ENCODE data around the gene MORN1. TPM values are rescaled to one million over a fixed set of nuclear protein-coding genes. Genes with fewer than 3 reads are reported as not detected.

The MORN1 gene
- total and polyA plus RNA-seq, 12 donors: 1.2 to 7.6 (median 5.2) TPM

- Histone ChIP-seq H3K36me3 (no peaks in the 10 kb centered on the region), H3K27ac (no peak overlapping the region), H3K4me1 (no peaks in the 10 kb centered on the region), H3K27me3 (peaks cover 6 to 54% (median 34%) of the 10 kb centered on the region in 7 donors), H3K9me3 (no peaks in the 10 kb centered on the region), H3K4me3 (no peak overlapping the region)
- TF ChIP-seq, protein P1, sequence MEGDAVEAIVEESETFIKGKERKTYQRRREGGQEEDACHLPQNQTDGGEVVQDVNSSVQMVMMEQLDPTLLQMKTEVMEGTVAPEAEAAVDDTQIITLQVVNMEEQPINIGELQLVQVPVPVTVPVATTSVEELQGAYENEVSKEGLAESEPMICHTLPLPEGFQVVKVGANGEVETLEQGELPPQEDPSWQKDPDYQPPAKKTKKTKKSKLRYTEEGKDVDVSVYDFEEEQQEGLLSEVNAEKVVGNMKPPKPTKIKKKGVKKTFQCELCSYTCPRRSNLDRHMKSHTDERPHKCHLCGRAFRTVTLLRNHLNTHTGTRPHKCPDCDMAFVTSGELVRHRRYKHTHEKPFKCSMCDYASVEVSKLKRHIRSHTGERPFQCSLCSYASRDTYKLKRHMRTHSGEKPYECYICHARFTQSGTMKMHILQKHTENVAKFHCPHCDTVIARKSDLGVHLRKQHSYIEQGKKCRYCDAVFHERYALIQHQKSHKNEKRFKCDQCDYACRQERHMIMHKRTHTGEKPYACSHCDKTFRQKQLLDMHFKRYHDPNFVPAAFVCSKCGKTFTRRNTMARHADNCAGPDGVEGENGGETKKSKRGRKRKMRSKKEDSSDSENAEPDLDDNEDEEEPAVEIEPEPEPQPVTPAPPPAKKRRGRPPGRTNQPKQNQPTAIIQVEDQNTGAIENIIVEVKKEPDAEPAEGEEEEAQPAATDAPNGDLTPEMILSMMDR (IDR thresholded peaks at IDR 0.05): no peak
- DNase-seq (no peak), ATAC-seq (no peak)
- 73 to 78% methylated on average over 15 of the region's 15 CpGs for WGBS, 2 donors
- intact Hi-C loops (cut with DNase I): no loop called here
These were observed 46.7 kb upstream of the MORN1 start for GRCh38 chr1:2438038-2438437.

DNA sequence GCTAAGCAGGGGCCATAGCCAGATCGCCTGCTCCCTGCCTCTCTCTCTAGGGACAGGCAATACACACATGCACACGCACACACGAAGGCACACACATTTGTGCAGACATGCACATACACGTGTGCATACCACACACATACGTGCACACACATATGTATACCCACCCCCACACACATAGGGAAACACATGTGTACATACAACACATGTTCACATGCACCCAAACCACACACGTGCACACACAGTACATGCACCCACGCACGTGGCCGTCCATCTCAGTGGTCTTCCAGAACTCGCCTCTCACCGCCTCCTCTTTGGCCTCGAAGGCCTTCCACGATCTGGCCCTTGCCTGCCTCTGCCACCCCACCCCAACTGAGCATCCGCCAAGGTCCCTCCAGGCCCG, 46.3 kb upstream of the MORN1 start:
- H3K9me3 ChIP-seq: no peaks in the 10 kb centered on the region
- peaks cover 2 to 54% (median 34%) of the 10 kb centered on the region in 7 donors for H3K27me3 ChIP-seq
- intact Hi-C loops (cut with DNase I): no loop called here
- WGBS, 2 donors: 85 to 86% methylated on average over 15 of the region's 15 CpGs
- no peak overlapping the region for H3K4me3 ChIP-seq
- no peak overlapping the region for H3K27ac ChIP-seq
- DNase-seq (no peak), ATAC-seq (no peak)
- H3K4me1 ChIP-seq: no peaks in the 10 kb centered on the region
- H3K36me3 ChIP-seq: no peaks in the 10 kb centered on the region
- TF ChIP-seq, protein P1 (IDR thresholded peaks at IDR 0.05): no peak

- no peaks in the 10 kb centered on the region for H3K9me3 ChIP-seq
- no peak overlapping the region for H3K4me3 ChIP-seq
- no peaks in the 10 kb centered on the region for H3K36me3 ChIP-seq
- WGBS, 2 donors: 79 to 86% methylated on average over 5 to 7 of the region's 7 CpGs
- no peak for DNase-seq
- intact Hi-C loops (cut with DNase I): no loop called here
- TF ChIP-seq, protein P1 (IDR thresholded peaks at IDR 0.05): no peak
- no peak overlapping the region for H3K27ac ChIP-seq
- H3K4me1 ChIP-seq: no peaks in the 10 kb centered on the region
- no peak for ATAC-seq
- peaks cover 4 to 54% (median 33%) of the 10 kb centered on the region in 7 donors for H3K27me3 ChIP-seq
These were observed 45.5 kb upstream of the MORN1 start for GRCh38 chr1:2436876-2437275.

GRCh38 chr1:2435746-2436355, 44.5 kb upstream of the MORN1 start:
- WGBS, 2 donors: 67 to 72% methylated on average over 1 of the region's 2 CpGs
- H3K4me3 ChIP-seq: no peak overlapping the region
- TF ChIP-seq, protein P1 (IDR thresholded peaks at IDR 0.05): no peak
- no peaks in the 10 kb centered on the region for H3K4me1 ChIP-seq
- intact Hi-C loops (cut with DNase I): no loop called here
- no peak for DNase-seq
- ATAC-seq: no peak
- H3K36me3 ChIP-seq: no peaks in the 10 kb centered on the region
- no peaks in the 10 kb centered on the region for H3K9me3 ChIP-seq
- H3K27me3 ChIP-seq: peaks cover 4 to 56% (median 34%) of the 10 kb centered on the region in 7 donors
- H3K27ac ChIP-seq: no peak overlapping the region
